Stimulated activated CD8-positive, alpha-beta memory T cell treated with anti-CD3 and anti-CD28 coated beads, Interleukin-4, amount 100 ng/mL, for 1 hour (primary cell): ENCODE results near the gene KRTAP4-11.
"Not testable (repeated sequence)": the region's sequence is repeated elsewhere in the genome, so short reads cannot be mapped to it uniquely, and the experiment has no call there.

ENCODE experiments used
- DNase-seq, 2 donors: peaks; one replicate each; pipeline ENCODE4 v3.0.0-alpha.2; 2020; ENCODE audit warnings: low read depth in 2 of 2, low spot score in 1 of 2

KRTAP4-11 gene

DNA sequence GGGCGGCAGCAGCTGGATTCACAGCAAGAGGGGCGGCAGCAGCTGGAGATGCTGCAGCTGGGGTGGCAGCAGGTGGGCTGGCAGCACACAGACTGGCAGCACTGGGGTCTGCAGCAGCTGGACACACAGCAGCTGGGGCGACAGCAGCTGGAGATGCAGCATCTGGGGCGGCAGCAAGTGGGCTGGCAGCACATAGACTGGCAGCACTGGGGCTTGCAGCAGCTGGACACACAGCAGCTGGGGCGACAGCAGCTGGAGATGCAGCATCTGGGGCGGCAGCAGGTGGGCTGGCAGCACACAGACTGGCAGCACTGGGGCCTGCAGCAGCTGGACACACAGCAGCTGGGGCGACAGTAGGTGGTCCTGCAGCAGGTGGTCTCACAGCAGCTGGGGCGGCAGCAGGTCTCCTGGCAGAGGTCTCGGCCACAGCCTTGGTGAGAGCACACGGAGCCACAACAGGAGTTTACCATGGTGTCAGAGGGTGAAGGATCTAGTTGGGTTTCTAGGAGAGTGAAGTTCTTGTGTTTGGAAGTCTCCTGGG lies at the start of gene KRTAP4-11:
Gene KRTAP4-11 (minus strand): TSS at position 528 of the 541 bp plus-strand sequence. CDS start 58 bp downstream, at position 470.
- not testable (repeated sequence) for DNase-seq

DNA sequence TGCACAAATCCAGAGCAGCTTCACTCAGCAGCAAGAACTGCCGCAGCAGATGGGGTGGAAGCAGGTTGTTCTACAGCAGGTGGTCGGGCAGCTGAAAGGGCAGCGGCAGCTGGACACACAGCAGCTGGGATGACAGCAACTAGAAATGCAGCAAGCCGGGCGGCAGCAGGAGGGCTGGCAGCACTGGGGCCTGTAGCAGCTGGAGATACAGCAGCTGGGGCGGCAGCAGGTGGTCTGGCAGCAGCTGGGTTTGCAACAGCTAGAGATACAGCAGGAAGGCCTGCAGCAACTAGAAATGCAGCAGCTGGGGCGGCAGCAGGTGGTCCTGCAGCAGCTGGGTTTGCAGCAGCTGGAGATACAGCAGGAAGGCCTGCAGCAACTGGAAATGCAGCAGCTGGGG lies 49.4 kb upstream of the KRTAP4-11 start:
- no peak for DNase-seq

- DNase-seq: no peak
These were observed 45.7 kb upstream of the KRTAP4-11 start for GRCh38 chr17:41163828-41164227.

GRCh38 chr17:41160648-41161047 lies 42.5 kb upstream of the KRTAP4-11 start, which contains the start of gene KRTAP4-4:
TSS of gene KRTAP4-4 (minus strand) at chr17:41160748. CDS start at chr17:41160691, 57 bp downstream.
- no peak for DNase-seq

DNA sequence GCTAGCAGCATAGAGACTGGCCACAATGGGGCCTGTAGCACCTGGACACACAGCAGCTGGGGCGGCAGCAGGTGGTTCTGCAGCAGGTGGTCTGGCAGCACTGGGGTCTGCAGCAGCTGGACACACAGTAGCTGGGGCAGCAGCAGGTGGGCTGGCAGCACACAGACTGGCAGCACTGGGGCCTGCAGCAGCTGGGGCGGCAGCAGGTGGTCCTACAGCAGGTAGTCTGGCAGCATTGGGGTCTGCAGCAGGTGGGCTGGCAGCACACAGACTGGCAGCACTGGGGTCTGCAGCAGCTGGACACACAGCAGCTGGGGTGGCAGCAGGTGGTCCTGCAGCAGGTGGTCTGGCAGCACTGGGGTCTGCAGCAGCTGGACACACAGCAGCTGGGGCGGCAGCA lies 42.0 kb upstream of the KRTAP4-11 start:
- not testable (repeated sequence) for DNase-seq

DNA sequence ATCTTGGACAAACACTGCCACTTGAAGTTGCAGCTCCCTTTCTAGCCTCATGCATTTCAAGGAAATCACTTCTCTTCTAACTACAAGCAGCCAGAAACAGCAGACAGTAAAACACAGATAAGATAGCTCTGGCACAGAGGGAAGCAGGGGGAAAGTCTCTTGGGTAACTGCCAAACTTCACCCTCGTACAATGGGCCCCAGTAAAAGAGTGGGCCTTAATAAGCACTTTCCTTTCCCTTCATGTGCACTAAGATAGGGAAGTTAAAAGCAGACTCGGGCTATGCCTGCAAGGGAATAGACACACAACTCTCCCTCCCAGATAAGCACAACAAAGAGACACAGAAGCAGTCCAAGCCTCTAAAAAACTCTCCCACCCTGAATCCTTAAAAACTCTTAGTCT lies 35.7 kb upstream of the KRTAP4-11 start:
- no peak for DNase-seq

- no peak for DNase-seq
These were observed 33.4 kb upstream of the KRTAP4-11 start for GRCh38 chr17:41151525-41151924.

- DNase-seq: no peak
These were observed 31.9 kb upstream of the KRTAP4-11 start for GRCh38 chr17:41150026-41150425.

DNA sequence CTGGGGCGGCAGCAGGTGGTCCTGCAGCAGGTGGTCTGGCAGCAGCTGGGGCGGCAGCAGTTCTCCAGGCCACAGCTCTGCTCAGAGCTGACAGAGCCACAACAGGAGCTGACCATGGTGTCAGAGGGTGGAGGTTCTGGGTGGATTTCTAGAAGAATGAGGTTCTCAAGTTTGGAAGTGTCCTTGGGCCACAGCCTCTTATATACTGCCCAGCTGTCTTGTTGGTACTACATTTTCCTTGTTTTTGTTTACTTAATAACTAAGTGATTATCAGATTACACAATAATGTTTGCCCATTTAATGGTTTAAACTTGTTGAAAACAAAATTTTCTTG lies 31.4 kb upstream of the KRTAP4-11 start, which contains the start of gene KRTAP4-5:
Gene KRTAP4-5 (minus strand): TSS at position 174 of the 334 bp plus-strand sequence. CDS start 58 bp downstream, at position 116.
- no peak for DNase-seq

DNA sequence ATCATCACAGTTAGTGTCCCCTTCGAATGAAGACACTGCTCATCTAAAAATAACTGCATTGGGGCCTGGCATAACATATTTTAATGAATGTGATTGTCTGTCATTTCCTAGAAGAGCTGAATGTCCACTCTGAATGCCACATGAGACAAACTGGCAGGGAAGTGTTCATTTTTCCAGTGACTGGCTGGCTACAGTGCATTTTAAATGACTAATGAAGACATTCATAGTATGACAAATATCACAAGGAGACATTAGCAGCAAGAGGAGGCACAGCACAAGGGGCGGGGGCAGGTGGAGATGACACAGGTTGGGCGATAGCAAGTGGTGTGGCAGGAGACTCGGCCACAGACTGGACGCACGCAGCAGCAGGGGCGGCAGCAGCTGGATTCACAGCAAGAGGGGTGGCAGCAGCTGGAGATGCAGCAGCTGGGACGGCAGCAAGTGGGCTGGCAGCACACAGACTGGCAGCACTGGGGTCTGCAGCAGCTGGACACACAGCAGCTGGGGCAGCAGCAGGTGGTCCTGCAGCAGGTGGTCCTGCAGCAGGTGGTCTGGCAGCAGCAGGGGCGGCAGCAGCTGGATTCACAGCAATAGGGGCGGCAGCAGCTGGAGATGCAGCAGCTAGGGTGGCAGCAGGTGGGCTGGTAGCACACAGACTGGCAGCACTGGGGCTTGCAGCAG lies 30.9 kb upstream of the KRTAP4-11 start:
- DNase-seq: not testable (repeated sequence)

DNA sequence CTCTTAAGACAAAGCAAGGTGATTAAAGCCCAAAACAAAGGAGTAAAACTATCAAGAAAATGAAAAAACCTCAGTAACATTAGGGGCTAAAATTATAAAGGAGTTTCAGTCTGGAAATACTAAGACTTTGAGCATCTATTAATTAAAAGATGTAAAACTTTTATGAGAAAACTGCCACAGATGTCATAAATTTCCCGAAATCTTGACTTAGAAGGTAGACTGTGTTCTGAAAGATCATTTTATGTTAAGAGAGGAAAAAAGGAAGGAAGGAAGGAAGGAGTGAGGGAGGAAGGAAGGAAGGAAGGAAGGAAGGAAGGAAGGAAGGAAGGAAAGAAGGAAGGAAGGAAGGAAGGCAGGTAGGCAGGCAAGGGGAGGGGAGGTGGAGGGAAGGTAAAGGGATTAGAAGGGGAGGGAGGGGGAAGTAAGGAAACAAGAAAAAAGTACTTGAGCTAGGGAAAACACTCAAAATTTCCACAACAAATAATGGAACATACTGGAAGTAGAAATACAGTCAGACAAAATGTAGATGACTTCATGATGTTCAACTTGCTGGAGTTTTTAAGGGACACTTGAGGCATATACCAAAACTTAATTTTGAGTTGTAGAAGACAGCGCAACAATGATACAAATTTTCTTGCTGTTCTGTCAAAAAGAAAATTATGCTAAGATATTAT lies 29.5 kb upstream of the KRTAP4-11 start:
- no peak for DNase-seq

GRCh38 chr17:41145261-41145660 lies 27.1 kb upstream of the KRTAP4-11 start:
- no peak for DNase-seq

DNA sequence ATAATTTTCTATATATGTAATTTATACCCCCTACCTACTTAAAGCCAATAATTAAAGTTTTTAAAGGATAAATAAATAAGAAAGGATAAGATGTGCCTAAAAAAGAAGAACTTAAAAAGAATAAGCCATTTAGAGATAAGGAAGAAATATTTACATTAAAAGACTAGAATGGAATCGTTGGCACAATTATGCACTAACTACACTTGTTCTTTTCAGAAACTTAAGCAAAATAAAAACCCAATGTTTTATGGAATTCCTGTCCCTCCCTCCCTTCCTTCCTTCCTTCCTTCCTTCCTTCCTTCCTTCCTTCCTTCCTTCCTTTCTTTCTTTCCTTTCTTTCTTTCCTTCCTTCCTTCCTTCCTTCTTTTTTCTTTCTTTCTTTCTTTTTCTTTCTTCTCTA lies 26.7 kb upstream of the KRTAP4-11 start:
- no peak for DNase-seq

- no peak for DNase-seq
These were observed 23.2 kb upstream of the KRTAP4-11 start for GRCh38 chr17:41141361-41141760.

- no peak for DNase-seq
These were observed 22.4 kb upstream of the KRTAP4-11 start, which contains the start of gene KRTAP4-6 for GRCh38 chr17:41140360-41141131. TSS of gene KRTAP4-6 (minus strand) at chr17:41140544. CDS start at chr17:41140487, 57 bp downstream.

GRCh38 chr17:41139865-41140264 lies 21.7 kb upstream of the KRTAP4-11 start:
- not testable (repeated sequence) for DNase-seq

DNA sequence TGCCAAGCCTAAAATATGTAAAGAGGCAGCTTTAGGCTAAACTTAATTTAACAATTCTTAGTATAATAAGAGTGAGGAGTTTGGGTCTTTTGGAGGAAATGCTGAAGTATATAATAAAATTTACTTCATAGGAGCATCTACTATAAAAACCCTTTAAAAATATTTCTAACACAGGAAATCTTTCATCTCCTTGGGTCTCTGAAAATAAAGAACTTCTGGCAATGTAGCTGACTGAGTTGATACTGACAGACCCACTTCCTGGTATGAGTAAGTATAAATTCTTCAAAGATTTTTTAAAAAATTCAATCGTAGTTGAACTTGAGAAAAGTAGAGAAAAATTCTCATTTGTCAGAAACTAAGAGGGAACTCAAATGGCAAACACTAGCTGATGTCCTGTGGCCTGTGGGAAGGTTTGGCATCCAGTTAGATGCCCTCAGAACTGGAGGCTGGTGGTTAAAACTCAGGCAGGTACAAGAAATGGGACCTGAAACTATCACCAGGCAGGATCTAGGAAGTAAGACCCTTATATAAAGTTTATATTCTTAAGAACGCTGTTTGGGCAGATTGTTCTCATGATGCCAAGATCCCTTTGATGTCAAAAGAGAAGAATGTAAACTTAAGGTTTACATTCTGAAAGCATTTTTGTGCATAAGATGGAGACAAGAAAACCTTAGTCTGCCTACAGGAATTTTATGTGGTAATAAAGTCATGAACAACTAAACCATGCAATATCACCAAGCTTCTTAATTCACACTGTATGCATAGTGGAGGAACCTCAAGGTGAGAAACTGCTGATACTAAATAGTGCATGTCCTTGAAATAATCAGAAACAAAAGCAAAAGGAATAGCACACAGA lies 15.9 kb upstream of the KRTAP4-11 start:
- DNase-seq: no peak

DNA sequence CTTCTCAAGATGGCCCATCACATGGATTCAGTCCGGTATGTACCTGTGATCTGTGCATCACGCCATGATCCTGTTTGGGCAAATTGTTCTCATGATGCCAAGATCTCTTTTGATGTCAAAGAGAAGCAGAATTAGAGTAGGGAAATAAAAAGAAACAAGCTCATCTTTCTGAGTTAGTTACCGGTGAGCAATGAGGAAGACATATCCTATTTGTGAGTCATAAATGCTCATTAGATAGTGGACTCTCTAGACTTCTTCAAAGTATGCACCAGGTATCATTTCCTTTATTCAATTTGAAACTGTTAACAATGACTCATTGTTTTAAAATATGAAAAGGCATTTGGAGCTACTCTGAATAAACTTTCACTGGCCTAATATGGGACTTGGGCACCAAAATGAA lies 13.8 kb upstream of the KRTAP4-11 start:
- DNase-seq: no peak

DNA sequence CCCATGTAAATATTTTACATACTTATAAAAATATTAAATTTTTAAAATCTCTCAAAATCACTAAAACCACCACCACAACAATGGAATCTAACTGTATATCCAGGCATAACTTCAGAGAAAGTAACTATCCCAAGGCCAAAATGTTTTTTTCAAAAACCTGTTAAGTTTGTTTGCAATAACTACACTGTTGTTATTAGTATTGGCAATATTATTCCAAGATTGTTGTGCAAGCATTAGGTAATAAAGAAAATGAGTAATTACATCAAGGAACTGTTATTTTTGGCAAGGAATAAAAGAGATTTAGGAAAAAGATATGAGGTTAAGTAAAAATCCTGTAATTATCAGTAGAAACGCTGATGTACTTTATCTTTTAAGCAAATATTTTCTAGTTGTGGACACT lies 9.2 kb upstream of the KRTAP4-11 start:
- no peak for DNase-seq

GRCh38 chr17:41126412-41126811 lies 8.2 kb upstream of the KRTAP4-11 start:
- DNase-seq: no peak

GRCh38 chr17:41125064-41125463 lies 6.9 kb upstream of the KRTAP4-11 start:
- DNase-seq: no peak
